ENCODE data around the gene IL20.

IL20 gene

GRCh38 chr1:206882555-206882954 is 17.1 kb downstream of the IL20 start:
- DNase-seq = no peak

- no peak for DNase-seq
These were observed 17.7 kb downstream of the IL20 start for GRCh38 chr1:206883160-206883559.

GRCh38 chr1:206883876-206884275 is 18.5 kb downstream of the IL20 start:
- DNase-seq = no peak

- no peak for DNase-seq
These were observed 20.1 kb downstream of the IL20 start for GRCh38 chr1:206885341-206886060.

- DNase-seq = no peak
These were observed 21.4 kb downstream of the IL20 start for GRCh38 chr1:206886831-206887230.

- DNase-seq = no peak
These were observed 22.3 kb downstream of the IL20 start for GRCh38 chr1:206887701-206888100.

- DNase-seq = peak in 1 of 2 experiments; percentile 39
These were observed 25.0 kb downstream of the IL20 start for GRCh38 chr1:206890125-206891060.

GRCh38 chr1:206891412-206891811 is 26.0 kb downstream of the IL20 start:
- no peak for DNase-seq

GRCh38 chr1:206892351-206892984 is 27.0 kb downstream of the IL20 start:
- DNase-seq = no peak

GRCh38 chr1:206893380-206893779 is 28.0 kb downstream of the IL20 start:
- no peak for DNase-seq

- DNase-seq = no peak
These were observed 29.9 kb downstream of the IL20 start for GRCh38 chr1:206895325-206895724.

GRCh38 chr1:206895837-206896242 is 30.4 kb downstream of the IL20 start:
- no peak for DNase-seq

- no peak for DNase-seq
These were observed 30.8 kb downstream of the IL20 start for GRCh38 chr1:206896261-206896660.

GRCh38 chr1:206897175-206897574 is 31.8 kb downstream of the IL20 start, which contains the start of gene IL24:
Gene IL24, plus strand, starts transcription at chr1:206897443. Its CDS starts 390 bp downstream, at chr1:206897833.
- DNase-seq = peak; percentile 76 to 84

GRCh38 chr1:206898089-206898914 is 32.9 kb downstream of the IL20 start:
- DNase-seq = no peak

- no peak for DNase-seq
These were observed 33.5 kb downstream of the IL20 start for GRCh38 chr1:206898915-206899431.

GRCh38 chr1:206899717-206900116 is 34.3 kb downstream of the IL20 start:
- no peak for DNase-seq

- DNase-seq = no peak
These were observed 34.7 kb downstream of the IL20 start for GRCh38 chr1:206900149-206900548.

- DNase-seq = no peak
These were observed 36.5 kb downstream of the IL20 start for GRCh38 chr1:206901944-206902343.

GRCh38 chr1:206902702-206903101 is 37.3 kb downstream of the IL20 start:
- no peak for DNase-seq

GRCh38 chr1:206903687-206904086 is 38.3 kb downstream of the IL20 start:
- DNase-seq = no peak

Data from activated CD4-positive, alpha-beta T cell treated with anti-CD3 and anti-CD28 coated beads, Interleukin-2, amount 50 U/mL, for 48 hours (primary cell).